ENCODE data around the gene PEAK3. TPM values are rescaled to one million over a fixed set of nuclear protein-coding genes. Genes with fewer than 3 reads are reported as not detected.
A peak's percentile ranks its signal among the peaks of the same experiment; 100 is the strongest.

Gene PEAK3
- total and polyA plus RNA-seq, 9 of the 15 experiments (the other 6 are each of a cell fraction or from before 2014, with no cell fraction given): 0.07 to 0.40 TPM; not detected in 7

DNA sequence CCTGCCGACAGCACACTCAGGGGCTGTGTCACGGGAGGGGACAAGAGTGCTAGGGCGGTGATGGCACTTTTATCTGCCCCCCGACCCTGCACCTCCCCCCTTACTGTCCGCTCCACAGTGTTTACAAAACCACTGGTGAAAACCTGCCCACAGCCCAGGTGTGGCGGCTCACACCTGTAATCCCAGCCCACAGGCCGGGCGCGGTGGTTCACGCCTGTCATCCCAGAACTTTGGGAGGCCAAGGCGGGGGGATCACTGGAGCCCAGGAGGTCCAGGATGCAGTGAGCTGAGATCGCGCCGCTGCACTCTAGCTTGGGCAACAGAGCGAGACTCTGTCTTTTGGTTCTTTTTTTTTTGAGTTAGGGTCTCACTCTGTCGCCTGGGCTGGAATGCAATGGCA is 14.2 kb upstream of the PEAK3 start:
- Histone ChIP-seq H3K9me1 (ENCODE audit: control insufficient read depth, insufficient read depth, low read length) (no peaks in the 10 kb centered on the region), H4K20me1 (replicated peaks; ENCODE audit: control insufficient read depth, insufficient read depth, low read length) (no peaks in the 10 kb centered on the region), H3K9ac (ENCODE audit: insufficient read depth in 1 of 2, low read depth in 2 of 2, low read length in 2 of 2) (peak overlapping the region in 1 of 2 experiments; percentile 35; a peak in 1 of 4 replicates), H3K36me3 (ENCODE audit: control insufficient read depth, insufficient read depth, low read length) (no peaks in the 10 kb centered on the region), H3K27ac (ENCODE audit: extremely low read depth, low read depth, low read length) (no peak overlapping the region), H3K27me3 (ENCODE audit: control insufficient read depth in 2 of 2, insufficient read depth in 2 of 2, low read length in 2 of 2) (no peaks in the 10 kb centered on the region), H3K4me3 (no peak overlapping the region), H3K4me2 (ENCODE audit: insufficient read depth, low read length) (no peak overlapping the region), H3K9me3 (replicated peaks; ENCODE audit: control insufficient read depth, insufficient read depth, low read depth, low read length) (no peaks in the 10 kb centered on the region), H3K4me1 (replicated peaks in 1 of 2; ENCODE audit: control insufficient read depth in 2 of 2, insufficient read depth in 2 of 2, low read length in 2 of 2) (peaks cover 6 to 35% of the 10 kb centered on the region in 2 experiments), H2AFZ (ENCODE audit: low read depth, low read length) (no peak overlapping the region), H3K79me2 (ENCODE audit: control insufficient read depth, insufficient read depth, low read length) (no peaks in the 10 kb centered on the region)
- ChIA-PET POLR2A (interaction anchor here (0.6 kb wide), 1 partner anchor 16 kb away, joined by 3 read pairs; no protein-coding TSS in a partner anchor), CTCF (ENCODE audit: low intra/inter-chr PET ratio) (no interaction called here)
- DNase-seq (ENCODE audit: extremely low read depth in 1 of 4, low spot score in 3 of 4) (no peak), FAIRE-seq (no peak), ATAC-seq (no peak)
- intact Hi-C loops (cut with micrococcal nuclease) (no loop called here), in situ Hi-C loops (cut with MboI) (no loop called here)
- TF ChIP-seq POLR2G (IDR thresholded peaks at IDR 0.05; ENCODE audit: low read depth, low read length) (peak; percentile 18; the same call in 1 of the 2 replicates), ZNF165 (CRISPR knock-in tag; IDR thresholded peaks at IDR 0.05; ENCODE audit: borderline replicate concordance) (no peak)
- 67% methylated on average over 15 of the region's 16 CpGs for WGBS (ENCODE audit: insufficient coverage, low coverage, missing lambda C conversion rate)
- no TSS peak for BruUV-seq (replicated peaks)

DNA sequence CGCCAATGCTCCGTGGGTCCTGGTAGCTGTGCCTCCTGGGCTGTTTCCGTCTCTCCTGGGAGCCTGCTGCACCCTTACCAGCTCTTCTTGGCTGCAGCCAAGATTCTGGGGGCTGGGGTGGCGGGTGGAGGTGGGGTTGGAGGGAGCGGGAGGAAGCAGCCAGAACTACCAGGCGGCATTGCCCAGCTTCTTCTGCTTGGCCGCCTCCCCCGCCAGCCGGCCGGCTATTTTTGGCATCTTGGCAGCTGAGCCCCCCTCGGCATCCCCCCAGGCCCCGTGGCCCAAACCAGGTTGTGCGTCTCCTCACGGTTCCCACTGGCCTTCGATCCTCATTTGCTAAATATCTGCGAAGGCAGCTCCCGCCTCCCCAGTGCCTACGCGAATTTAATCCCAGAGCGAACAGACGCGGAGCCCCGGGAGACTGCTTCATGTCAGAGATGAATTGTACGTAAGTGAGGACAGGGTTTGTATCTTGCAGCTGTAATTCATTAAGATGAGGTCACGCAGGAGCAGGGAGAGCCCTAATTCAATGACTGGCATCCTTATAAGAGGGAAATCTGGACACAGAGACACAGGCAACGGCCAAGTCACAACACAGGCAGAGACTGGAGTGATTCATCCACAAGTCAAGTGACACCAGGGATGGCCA is 12.8 kb upstream of the PEAK3 start:
- no peaks in the 10 kb centered on the region for H3K9me3 ChIP-seq (replicated peaks; ENCODE audit: control insufficient read depth, insufficient read depth, low read depth, low read length)
- in situ Hi-C loops (cut with MboI): no loop called here
- peaks cover 6 to 42% of the 10 kb centered on the region in 2 experiments for H3K4me1 ChIP-seq (replicated peaks in 1 of 2; ENCODE audit: control insufficient read depth in 2 of 2, insufficient read depth in 2 of 2, low read length in 2 of 2)
- ChIA-PET CTCF (ENCODE audit: low intra/inter-chr PET ratio) (no interaction called here), POLR2A (interaction anchor here (0.6 to 2.0 kb wide), 8 partner anchors 11 to 1381 kb away, joined by 3 to 8 read pairs (median 4); no protein-coding TSS in a partner anchor)
- DNase-seq (ENCODE audit: extremely low read depth in 1 of 4, low spot score in 3 of 4) (no peak), ATAC-seq (no peak; the same call in 2 of the 3 replicates), FAIRE-seq (no peak)
- no peak overlapping the region for H2AFZ ChIP-seq (ENCODE audit: low read depth, low read length)
- BruUV-seq (replicated peaks): no TSS peak
- intact Hi-C loops (cut with micrococcal nuclease): no loop called here
- H3K9ac ChIP-seq (ENCODE audit: insufficient read depth in 1 of 2, low read depth in 2 of 2, low read length in 2 of 2): 0 out of 4 replicates have a peak overlapping the region, but pooled peaks of 1 of the 2 experiments have one; percentile 4
- H3K27ac ChIP-seq (ENCODE audit: extremely low read depth, low read depth, low read length): no peak overlapping the region
- no peaks in the 10 kb centered on the region for H3K36me3 ChIP-seq (ENCODE audit: control insufficient read depth, insufficient read depth, low read length)
- no peaks in the 10 kb centered on the region for H4K20me1 ChIP-seq (replicated peaks; ENCODE audit: control insufficient read depth, insufficient read depth, low read length)
- H3K27me3 ChIP-seq (ENCODE audit: control insufficient read depth in 2 of 2, insufficient read depth in 2 of 2, low read length in 2 of 2): no peaks in the 10 kb centered on the region
- H3K79me2 ChIP-seq (ENCODE audit: control insufficient read depth, insufficient read depth, low read length): no peaks in the 10 kb centered on the region
- no peak overlapping the region for H3K4me3 ChIP-seq
- H3K9me1 ChIP-seq (ENCODE audit: control insufficient read depth, insufficient read depth, low read length): no peaks in the 10 kb centered on the region
- no peak overlapping the region for H3K4me2 ChIP-seq (ENCODE audit: insufficient read depth, low read length)
- 43% methylated on average over 13 of the region's 26 CpGs for WGBS (ENCODE audit: insufficient coverage, low coverage, missing lambda C conversion rate)
- TF ChIP-seq MED1 (CRISPR knock-in tag; IDR thresholded peaks at IDR 0.05; ENCODE audit: borderline replicate concordance): no peak
- TF ChIP-seq, protein P1, sequence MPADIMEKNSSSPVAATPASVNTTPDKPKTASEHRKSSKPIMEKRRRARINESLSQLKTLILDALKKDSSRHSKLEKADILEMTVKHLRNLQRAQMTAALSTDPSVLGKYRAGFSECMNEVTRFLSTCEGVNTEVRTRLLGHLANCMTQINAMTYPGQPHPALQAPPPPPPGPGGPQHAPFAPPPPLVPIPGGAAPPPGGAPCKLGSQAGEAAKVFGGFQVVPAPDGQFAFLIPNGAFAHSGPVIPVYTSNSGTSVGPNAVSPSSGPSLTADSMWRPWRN (IDR thresholded peaks at IDR 0.05; ENCODE audit: low read depth): no peak
- TF ChIP-seq, protein P2, sequence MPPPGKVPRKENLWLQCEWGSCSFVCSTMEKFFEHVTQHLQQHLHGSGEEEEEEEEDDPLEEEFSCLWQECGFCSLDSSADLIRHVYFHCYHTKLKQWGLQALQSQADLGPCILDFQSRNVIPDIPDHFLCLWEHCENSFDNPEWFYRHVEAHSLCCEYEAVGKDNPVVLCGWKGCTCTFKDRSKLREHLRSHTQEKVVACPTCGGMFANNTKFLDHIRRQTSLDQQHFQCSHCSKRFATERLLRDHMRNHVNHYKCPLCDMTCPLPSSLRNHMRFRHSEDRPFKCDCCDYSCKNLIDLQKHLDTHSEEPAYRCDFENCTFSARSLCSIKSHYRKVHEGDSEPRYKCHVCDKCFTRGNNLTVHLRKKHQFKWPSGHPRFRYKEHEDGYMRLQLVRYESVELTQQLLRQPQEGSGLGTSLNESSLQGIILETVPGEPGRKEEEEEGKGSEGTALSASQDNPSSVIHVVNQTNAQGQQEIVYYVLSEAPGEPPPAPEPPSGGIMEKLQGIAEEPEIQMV (tag; conservative IDR thresholded peaks at IDR 0.05; ENCODE audit: low read depth): no peak
- TF ChIP-seq, protein P3, sequence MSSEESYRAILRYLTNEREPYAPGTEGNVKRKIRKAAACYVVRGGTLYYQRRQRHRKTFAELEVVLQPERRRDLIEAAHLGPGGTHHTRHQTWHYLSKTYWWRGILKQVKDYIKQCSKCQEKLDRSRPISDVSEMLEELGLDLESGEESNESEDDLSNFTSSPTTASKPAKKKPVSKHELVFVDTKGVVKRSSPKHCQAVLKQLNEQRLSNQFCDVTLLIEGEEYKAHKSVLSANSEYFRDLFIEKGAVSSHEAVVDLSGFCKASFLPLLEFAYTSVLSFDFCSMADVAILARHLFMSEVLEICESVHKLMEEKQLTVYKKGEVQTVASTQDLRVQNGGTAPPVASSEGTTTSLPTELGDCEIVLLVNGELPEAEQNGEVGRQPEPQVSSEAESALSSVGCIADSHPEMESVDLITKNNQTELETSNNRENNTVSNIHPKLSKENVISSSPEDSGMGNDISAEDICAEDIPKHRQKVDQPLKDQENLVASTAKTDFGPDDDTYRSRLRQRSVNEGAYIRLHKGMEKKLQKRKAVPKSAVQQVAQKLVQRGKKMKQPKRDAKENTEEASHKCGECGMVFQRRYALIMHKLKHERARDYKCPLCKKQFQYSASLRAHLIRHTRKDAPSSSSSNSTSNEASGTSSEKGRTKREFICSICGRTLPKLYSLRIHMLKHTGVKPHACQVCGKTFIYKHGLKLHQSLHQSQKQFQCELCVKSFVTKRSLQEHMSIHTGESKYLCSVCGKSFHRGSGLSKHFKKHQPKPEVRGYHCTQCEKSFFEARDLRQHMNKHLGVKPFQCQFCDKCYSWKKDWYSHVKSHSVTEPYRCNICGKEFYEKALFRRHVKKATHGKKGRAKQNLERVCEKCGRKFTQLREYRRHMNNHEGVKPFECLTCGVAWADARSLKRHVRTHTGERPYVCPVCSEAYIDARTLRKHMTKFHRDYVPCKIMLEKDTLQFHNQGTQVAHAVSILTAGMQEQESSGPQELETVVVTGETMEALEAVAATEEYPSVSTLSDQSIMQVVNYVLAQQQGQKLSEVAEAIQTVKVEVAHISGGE (CRISPR knock-in tag; IDR thresholded peaks at IDR 0.05): no peak
